Fibroblast of the aortic adventitia (primary cell): ENCODE measurements around the gene MAD1L1. TPM values are rescaled to one million over a fixed set of nuclear protein-coding genes. Genes with fewer than 3 reads are reported as not detected.

ENCODE experiments used
- DNase-seq: peaks from one replicate; pipeline ENCODE4 v3.0.0-alpha.2; 2010; ENCODE audit warnings: low read depth
- H3K4me3 ChIP-seq: 2 replicates; pipeline ENCODE4 v1.5.1; 2011; ENCODE audit warnings: low read depth, mild to moderate bottlenecking, control low read depth, low read length, moderate library complexity
- total RNA-seq: library from RNA; depleted of rRNA; stranded (reverse); fragments of >200 nt; gene quantifications from 2 replicates; pipeline ENCODE4 v1.2.3, GENCODE V29; 2012; ENCODE audit warnings: low replicate concordance
- TF ChIP-seq, protein P1 (sequence below): IDR thresholded peaks from 2 replicates; pipeline ENCODE4 v1.5.1; 2011; ENCODE audit warnings: mild to moderate bottlenecking, low read length, control low read depth, inconsistent platforms; ENCODE audit not compliant: insufficient read depth

Gene MAD1L1
- total RNA-seq, 1 donor = 22.9 TPM

- no peak for DNase-seq
- TF ChIP-seq, protein P1, sequence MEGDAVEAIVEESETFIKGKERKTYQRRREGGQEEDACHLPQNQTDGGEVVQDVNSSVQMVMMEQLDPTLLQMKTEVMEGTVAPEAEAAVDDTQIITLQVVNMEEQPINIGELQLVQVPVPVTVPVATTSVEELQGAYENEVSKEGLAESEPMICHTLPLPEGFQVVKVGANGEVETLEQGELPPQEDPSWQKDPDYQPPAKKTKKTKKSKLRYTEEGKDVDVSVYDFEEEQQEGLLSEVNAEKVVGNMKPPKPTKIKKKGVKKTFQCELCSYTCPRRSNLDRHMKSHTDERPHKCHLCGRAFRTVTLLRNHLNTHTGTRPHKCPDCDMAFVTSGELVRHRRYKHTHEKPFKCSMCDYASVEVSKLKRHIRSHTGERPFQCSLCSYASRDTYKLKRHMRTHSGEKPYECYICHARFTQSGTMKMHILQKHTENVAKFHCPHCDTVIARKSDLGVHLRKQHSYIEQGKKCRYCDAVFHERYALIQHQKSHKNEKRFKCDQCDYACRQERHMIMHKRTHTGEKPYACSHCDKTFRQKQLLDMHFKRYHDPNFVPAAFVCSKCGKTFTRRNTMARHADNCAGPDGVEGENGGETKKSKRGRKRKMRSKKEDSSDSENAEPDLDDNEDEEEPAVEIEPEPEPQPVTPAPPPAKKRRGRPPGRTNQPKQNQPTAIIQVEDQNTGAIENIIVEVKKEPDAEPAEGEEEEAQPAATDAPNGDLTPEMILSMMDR = no peak
- H3K4me3 ChIP-seq = no peak overlapping the region
Measured at GRCh38 chr7:2075811-2076210, 156.9 kb downstream of the MAD1L1 start.

DNA sequence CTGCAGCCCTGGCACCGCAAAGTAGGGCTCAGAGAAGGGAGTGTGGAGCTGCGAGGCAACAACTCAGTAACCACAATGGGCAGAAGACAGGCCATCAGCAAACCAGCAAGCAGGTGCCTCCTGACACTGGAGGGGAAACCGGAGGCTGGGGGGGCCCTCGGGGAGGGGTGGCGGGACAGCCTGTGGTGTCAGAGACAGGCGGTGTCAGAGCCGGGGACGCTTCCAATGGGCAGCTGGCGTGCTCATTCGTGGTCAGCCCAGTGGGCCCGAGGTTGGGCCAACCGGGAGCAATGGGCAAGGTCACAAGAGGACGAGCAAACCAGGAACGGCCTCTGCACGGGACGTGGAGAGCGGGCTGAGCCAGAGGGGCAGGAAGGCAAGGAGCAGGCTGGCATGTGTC, 158.1 kb downstream of the MAD1L1 start:
- DNase-seq = no peak
- H3K4me3 ChIP-seq = no peak overlapping the region
- TF ChIP-seq, protein P1 = no peak

- no peak for DNase-seq
- no peak overlapping the region for H3K4me3 ChIP-seq
- TF ChIP-seq, protein P1 = no peak
Measured at GRCh38 chr7:2072798-2073197, 159.9 kb downstream of the MAD1L1 start.

DNA sequence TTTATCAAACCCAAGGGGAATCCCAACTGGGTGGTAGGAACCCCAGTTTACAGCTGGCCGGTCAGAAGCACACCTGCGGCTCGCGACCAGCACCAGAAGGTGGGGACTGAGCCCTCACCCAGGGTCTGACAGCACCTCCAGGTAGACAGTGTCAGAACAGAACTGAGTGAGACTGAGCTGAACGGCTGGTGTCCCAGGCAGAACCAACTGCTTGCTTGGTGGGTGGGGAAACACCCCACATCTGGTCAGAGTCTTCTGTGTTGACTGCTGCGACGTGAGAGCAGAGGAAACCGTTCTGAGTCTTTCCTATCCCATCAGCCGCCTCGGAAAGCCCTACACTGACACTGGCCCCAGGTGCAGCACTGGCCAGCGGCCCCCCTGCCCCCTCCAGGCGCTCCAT, 160.7 kb downstream of the MAD1L1 start:
- TF ChIP-seq, protein P1 = no peak
- H3K4me3 ChIP-seq = no peak overlapping the region
- no peak for DNase-seq

DNA sequence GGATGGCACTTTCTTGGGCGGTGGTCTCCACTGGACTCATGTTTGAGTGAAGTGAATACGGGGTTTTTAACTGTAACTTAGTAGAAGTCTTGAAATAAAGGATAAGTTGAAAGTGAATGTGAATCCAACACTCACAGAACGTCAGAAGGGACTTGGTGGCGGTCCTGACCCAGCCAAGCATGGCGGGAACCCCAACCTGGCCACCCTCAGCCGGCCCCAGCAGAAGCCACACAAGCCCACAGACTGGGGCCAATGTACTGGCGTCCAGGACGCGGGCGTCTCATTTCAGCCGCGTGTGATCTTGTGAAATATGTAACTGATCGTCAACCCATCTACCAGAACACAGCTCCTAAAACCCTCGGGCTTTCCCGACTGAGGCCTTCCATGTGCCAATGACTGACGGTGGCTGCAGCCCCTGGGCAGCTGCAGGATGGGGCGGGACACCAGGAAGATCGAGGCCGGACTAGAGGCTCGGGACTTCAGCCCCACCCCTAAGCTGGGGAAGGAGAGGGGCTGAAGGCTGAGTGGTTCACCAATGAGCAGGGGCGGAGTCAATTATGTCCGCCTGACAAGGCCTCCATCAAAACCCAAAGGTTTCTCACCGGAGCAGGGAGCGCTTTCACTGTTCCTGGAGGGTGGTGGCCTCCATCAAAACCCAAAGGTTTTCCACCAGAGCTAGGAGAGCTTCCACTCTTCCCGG, 161.5 kb downstream of the MAD1L1 start:
- TF ChIP-seq, protein P1 = no peak
- no peak for DNase-seq
- no peak overlapping the region for H3K4me3 ChIP-seq

DNA sequence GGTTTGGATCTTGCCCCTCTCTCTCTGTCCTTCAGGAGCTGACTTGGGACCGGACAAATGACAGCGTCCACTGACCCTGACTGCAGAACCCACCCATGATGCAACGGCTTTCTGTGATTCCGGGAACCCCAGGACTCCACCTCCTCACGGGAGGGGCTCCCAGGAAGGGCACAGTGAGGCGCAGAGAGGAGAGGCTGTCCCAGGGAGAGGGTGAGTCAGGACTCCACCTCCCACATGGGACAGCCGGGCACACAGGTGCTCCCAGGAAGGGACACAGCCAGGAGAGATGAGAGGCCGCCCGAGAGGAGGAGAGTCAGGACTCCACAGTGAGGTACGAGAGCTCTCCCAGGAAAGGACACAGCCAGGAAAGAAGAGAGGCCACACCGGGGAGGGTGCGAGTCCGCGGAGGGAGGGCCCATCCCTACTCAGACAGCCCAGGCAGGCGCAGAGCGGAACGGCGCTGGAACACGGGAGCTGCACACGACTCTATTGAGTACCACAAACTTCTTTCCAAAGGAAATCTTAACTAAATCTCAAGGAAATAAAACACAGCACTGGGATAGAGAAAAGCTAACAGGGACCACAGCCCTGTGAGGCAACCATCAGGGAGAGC, 162.5 kb downstream of the MAD1L1 start:
- no peak for DNase-seq
- TF ChIP-seq, protein P1 = no peak

More for the DNA sequence above, 162.5 kb downstream of the MAD1L1 start:
- H3K4me3 ChIP-seq = no peak overlapping the region
